UCSD-AML1 (cell line): ENCODE measurements around the gene RBL2.
"Not testable (repeated sequence)": the region's sequence is repeated elsewhere in the genome, so short reads cannot be mapped to it uniquely, and the experiment has no call there.

ENCODE experiments used
- DNase-seq: peaks from one replicate; lab custom pipeline; 2025; ENCODE audit not compliant: unreplicated experiment; lab: John Stamatoyannopoulos, UW

The RBL2 gene

GRCh38 chr16:53434377-53435065, at the start of gene RBL2:
Gene RBL2, plus strand, starts transcription at chr16:53434471. Its CDS starts 86 bp downstream, at chr16:53434557.
- peak; percentile 82 for DNase-seq

- not testable (repeated sequence) for DNase-seq
These were observed 49.7 kb upstream of the RBL2 start for GRCh38 chr16:53384610-53385009.

- no peak for DNase-seq
These were observed 29.3 kb upstream of the RBL2 start for GRCh38 chr16:53404959-53405358.

- DNase-seq, result no peak
These were observed 21.7 kb upstream of the RBL2 start for GRCh38 chr16:53412549-53412948.

- no peak for DNase-seq
These were observed 20.4 kb upstream of the RBL2 start for GRCh38 chr16:53413864-53414263.

GRCh38 chr16:53414381-53414780, 19.9 kb upstream of the RBL2 start:
- no peak for DNase-seq

GRCh38 chr16:53415504-53415903, 18.8 kb upstream of the RBL2 start:
- DNase-seq, result no peak

- no peak for DNase-seq
These were observed 17.3 kb upstream of the RBL2 start for GRCh38 chr16:53417011-53417410.

GRCh38 chr16:53417976-53418375, 16.3 kb upstream of the RBL2 start:
- DNase-seq, result no peak

- not testable (repeated sequence) for DNase-seq
These were observed 14.9 kb upstream of the RBL2 start for GRCh38 chr16:53419383-53419709.

GRCh38 chr16:53421248-53421647, 13.0 kb upstream of the RBL2 start:
- DNase-seq, result no peak

GRCh38 chr16:53423968-53424367, 10.3 kb upstream of the RBL2 start:
- not testable (repeated sequence) for DNase-seq

GRCh38 chr16:53428681-53429080, 5.6 kb upstream of the RBL2 start:
- no peak for DNase-seq

GRCh38 chr16:53429221-53429943, 4.9 kb upstream of the RBL2 start:
- DNase-seq, result no peak

- DNase-seq, result no peak
These were observed 3.9 kb upstream of the RBL2 start for GRCh38 chr16:53430363-53430762.

GRCh38 chr16:53433509-53433908, 762 bp upstream of the RBL2 start:
- no peak for DNase-seq

- DNase-seq, result no peak
These were observed 318 bp upstream of the RBL2 start for GRCh38 chr16:53433930-53434376.

- DNase-seq, result peak; percentile 63
These were observed 906 bp downstream of the RBL2 start for GRCh38 chr16:53435066-53435688.

- DNase-seq, result no peak
These were observed 5.9 kb downstream of the RBL2 start for GRCh38 chr16:53440125-53440524.

- no peak for DNase-seq
These were observed 11.3 kb downstream of the RBL2 start for GRCh38 chr16:53445534-53445933.

- DNase-seq, result no peak
These were observed 11.8 kb downstream of the RBL2 start for GRCh38 chr16:53446090-53446489.

- no peak for DNase-seq
These were observed 15.7 kb downstream of the RBL2 start for GRCh38 chr16:53449816-53450517.
